HG03095 (cell line): ENCODE data around the gene SASH1.
"Not testable (repeated sequence)": the region's sequence is repeated elsewhere in the genome, so short reads cannot be mapped to it uniquely, and the experiment has no call there.

Experiments
- ATAC-seq: cut with Tn5 transposase; IDR thresholded peaks from one replicate; pipeline ENCODE4 v1.9.1; 2021; ENCODE audit warnings: moderate library complexity; ENCODE audit not compliant: unreplicated experiment

The SASH1 gene

GRCh38 chr6:148572676-148573335, 230.2 kb downstream of the SASH1 start:
- ATAC-seq = no peak

GRCh38 chr6:148573922-148574321, 231.3 kb downstream of the SASH1 start:
- ATAC-seq = no peak

DNA sequence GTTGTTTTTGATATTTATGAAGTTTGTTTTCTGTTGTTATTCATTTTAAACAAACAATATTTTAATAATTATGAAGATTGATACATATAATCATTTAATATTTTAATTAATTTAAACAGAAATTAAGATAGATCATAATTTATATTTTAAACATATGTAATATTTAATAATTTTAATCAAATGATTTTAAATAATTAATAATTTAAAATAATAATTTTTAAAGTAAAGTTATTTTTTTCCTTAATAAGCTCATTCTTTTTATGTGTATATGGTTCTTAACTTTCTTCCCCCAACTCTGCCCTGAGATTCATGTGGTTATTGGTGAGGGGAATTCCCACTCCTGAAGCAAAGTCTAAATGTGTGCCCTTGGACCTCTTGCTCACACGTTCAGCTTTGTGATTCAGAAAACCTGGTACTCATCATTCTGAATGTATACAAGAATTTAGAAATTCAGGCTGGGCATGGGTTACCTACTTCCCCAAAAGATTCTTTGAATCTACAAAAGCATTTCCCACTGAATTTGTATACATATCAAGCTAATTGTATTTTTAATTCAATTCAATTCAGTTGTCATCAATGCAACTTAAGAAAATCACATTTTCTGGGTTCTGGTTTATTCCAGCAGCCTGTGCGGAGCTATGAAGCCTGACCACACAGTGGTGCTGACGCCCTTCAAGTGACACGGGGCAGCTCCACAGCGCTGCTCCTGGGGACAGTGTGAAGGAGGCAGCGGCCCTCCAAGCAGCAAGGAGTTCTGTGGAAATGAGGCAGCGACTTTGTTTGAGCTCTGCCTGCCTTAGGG, 235.2 kb downstream of the SASH1 start:
- peak; percentile 99 for ATAC-seq

GRCh38 chr6:148578489-148578814, 235.8 kb downstream of the SASH1 start:
- ATAC-seq = peak; percentile 35

GRCh38 chr6:148578837-148579565, 236.4 kb downstream of the SASH1 start:
- no peak for ATAC-seq

GRCh38 chr6:148580442-148580841, 237.8 kb downstream of the SASH1 start:
- ATAC-seq = no peak

DNA sequence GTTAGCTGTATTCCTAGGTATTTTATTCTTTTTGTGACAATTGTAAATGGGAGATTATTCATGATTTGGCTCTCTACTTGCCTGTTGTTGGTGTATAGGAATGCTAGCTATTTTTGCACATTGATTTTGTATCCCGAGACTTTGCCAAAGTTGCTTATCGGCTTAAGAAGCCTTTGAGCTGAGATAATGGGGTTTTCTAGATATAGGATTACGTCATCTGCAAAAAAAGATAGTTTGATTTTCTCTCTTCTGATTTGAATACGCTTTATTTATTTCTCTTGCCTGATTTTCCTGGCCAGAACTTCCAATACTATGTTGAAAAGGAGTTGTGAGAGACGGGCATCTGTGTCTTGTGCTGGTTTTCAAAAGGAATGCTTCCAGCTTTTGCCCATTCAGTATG, 241.0 kb downstream of the SASH1 start:
- ATAC-seq = no peak

- not testable (repeated sequence) for ATAC-seq
These were observed 243.0 kb downstream of the SASH1 start for GRCh38 chr6:148585641-148586040.

DNA sequence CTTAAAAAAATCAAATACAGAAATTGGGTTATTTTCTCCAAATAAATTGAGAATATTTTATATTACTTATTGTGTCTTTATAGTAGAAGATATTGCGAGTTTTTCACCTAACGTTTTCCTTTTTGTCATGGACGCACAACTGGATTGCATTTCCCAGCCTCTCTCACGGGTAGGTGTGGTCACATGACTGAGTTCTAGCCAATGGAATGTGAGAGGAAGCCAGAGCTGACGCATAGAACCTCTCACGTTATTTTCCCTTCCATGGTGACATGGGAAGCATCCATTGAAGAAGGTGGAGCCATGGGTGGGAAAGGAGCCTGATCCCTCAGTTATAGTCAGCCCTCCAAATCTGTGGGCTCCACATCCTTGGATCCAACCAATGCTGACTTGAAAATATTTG, 248.2 kb downstream of the SASH1 start:
- no peak for ATAC-seq

DNA sequence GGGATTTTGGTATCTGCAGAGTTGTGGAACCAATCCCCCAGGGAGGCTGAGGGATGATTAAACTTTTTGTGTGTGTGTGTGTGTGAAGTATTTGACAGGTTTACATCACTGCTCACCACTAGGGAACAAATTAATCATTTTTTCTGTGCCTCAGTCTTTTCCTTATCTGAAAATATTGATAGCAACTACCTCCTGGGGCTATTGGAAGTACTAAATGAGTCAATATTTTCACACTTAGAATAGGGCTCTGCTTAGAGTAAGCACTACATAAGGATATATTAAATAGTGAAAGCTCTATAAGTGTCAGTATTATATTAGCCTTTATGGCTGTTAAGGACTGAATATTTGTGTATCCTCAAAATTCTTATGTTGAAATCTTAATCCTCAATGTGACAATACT, 249.0 kb downstream of the SASH1 start:
- ATAC-seq = no peak

DNA sequence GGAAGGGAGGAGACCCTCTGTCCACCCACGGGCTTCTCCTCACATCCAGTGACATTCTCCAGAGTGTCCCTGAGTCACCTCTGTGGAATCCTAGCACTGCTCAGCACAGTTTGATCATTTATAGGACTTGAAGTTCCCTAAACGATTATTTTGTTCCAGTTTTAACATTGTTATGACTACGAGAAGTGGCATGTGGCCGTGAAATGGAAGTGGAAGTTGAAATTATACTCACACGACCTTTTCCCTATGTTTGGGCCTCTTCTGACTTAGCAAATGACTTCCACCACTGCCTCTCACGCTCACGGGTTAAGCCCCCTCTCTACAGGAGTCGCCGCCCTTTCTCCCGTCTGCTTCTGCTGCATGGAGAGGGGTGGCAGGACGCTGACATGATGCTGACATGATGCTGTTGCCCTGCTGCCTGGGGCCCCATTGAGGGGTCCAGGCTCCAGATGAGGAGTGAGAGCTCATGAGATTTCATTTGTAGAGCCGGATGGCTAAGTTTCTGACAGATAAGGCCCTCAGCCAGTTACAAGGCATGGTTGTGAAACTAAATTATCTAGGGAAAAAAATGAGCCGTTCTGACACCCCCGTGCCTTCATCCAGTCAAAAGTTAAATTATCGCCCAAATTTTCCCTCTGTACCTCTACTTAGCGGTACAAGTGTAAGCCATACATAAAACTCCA, 250.6 kb downstream of the SASH1 start:
- no peak for ATAC-seq

- no peak for ATAC-seq
These were observed 251.2 kb downstream of the SASH1 start for GRCh38 chr6:148593813-148594170.

DNA sequence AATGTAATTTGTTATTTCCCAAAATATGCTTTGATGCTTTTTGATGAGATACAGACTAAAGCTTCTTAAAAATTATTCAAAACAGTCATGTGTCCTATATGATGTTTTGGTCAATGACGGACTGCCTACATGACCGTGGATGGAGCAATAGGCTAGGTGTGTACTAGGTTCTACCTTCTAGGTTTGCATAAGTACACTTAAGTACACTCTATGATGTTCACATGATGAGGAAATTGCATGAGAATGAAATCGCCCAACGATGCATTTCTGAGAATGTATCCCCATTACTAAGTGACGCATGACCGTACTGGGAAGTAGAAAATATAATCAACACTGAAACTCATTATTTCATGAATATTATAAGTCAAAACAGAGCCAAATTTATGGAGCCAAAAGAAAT, 252.9 kb downstream of the SASH1 start:
- no peak for ATAC-seq

DNA sequence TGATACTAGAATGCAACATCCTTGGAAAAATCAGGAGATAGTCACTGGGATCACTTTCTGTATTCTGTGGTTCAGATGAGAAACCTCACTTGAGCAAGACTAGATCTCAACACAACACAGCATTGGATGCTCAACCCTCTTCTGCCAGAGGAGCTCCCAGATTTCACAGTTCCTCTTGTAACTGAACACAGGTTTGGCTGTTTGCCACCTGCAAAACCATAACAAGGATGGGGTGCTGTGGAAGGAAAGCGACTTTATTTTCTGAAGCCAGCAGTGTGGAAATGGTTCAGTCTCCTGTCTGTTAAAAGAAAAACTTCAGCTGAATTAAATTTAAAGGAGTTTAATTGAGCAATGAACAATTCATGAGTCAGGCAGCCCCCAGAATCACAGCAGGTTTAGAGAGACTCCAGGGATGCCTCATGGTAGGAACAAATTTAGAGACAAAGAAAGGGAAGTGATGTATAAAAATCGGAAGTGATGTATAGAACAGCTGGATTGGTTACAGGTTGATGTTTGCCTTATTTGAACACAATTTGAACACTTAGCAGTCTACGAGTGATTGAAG, 254.3 kb downstream of the SASH1 start:
- no peak for ATAC-seq

- ATAC-seq = no peak
These were observed 256.1 kb downstream of the SASH1 start for GRCh38 chr6:148598724-148599123.

GRCh38 chr6:148599967-148600426, 257.4 kb downstream of the SASH1 start:
- no peak for ATAC-seq
